Measurements from ENCODE around the gene ZNF558. TPM values are rescaled to one million over a fixed set of nuclear protein-coding genes. Genes with fewer than 3 reads are reported as not detected.
"Not testable (repeated sequence)": the region's sequence is repeated elsewhere in the genome, so short reads cannot be mapped to it uniquely, and the experiment has no call there.

Gene ZNF558
- total and polyA plus RNA-seq, 2 donors (not counting 3 experiments of a cell fraction or from before 2014, with no cell fraction given): 0.35 to 4.2 TPM

DNA sequence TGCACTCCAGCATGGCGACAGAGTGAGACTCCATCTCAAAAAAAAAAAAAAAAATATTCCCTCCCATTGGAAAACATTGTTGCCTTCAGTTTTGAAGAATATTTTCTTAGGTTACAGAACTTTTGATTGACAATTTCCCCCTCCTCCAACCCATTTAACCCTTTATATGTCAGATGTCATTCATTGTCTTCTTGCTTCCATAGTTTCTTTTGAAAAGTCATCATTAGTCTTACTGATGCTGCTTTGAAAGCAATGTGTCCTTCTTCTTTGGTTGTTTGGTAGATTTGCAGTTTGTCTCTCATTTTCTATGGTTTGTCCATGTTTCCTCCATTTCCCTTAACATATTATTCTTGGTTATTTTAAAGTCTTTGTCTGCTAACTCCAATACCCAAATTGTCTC lies 25.4 kb downstream of the ZNF558 start:
- no peak for DNase-seq (ENCODE audit: low read depth, low spot score)
- H3K4me2 ChIP-seq (ENCODE audit: insufficient read depth, low read length): no peak overlapping the region
- ChIA-PET CTCF (no interaction called here), POLR2A (no interaction called here)
- H2AFZ ChIP-seq (ENCODE audit: low read depth, low read length): no peak overlapping the region
- BruUV-seq (replicated peaks): no TSS peak
- H4K20me1 ChIP-seq (replicated peaks; ENCODE audit: control insufficient read depth, extremely low read depth, insufficient read depth, low read length): no peaks in the 10 kb centered on the region
- TF ChIP-seq POLR2AphosphoS5 (IDR thresholded peaks at IDR 0.05; ENCODE audit: insufficient read depth, low read depth, low read length): no peak
- TF ChIP-seq, protein P1, sequence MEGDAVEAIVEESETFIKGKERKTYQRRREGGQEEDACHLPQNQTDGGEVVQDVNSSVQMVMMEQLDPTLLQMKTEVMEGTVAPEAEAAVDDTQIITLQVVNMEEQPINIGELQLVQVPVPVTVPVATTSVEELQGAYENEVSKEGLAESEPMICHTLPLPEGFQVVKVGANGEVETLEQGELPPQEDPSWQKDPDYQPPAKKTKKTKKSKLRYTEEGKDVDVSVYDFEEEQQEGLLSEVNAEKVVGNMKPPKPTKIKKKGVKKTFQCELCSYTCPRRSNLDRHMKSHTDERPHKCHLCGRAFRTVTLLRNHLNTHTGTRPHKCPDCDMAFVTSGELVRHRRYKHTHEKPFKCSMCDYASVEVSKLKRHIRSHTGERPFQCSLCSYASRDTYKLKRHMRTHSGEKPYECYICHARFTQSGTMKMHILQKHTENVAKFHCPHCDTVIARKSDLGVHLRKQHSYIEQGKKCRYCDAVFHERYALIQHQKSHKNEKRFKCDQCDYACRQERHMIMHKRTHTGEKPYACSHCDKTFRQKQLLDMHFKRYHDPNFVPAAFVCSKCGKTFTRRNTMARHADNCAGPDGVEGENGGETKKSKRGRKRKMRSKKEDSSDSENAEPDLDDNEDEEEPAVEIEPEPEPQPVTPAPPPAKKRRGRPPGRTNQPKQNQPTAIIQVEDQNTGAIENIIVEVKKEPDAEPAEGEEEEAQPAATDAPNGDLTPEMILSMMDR (IDR thresholded peaks at IDR 0.05; ENCODE audit: extremely low read depth in 1 of 2, insufficient read depth in 1 of 2, low read depth in 1 of 2, low read length in 2 of 2): no peak
- TF ChIP-seq MAX (IDR thresholded peaks at IDR 0.05; ENCODE audit: insufficient read depth, insufficient read length): no peak
- TF ChIP-seq JUN (IDR thresholded peaks at IDR 0.05; ENCODE audit: borderline replicate concordance, insufficient read depth, insufficient read length, low read depth): no peak
- TF ChIP-seq EZH2 (IDR thresholded peaks at IDR 0.05; ENCODE audit: borderline replicate concordance, low read depth, low read length, severe bottlenecking): no peak
- no peak overlapping the region for H3K27ac ChIP-seq (ENCODE audit: insufficient read depth, low read depth, low read length)
- FAIRE-seq: no peak
- no peak overlapping the region for H3K9ac ChIP-seq (replicated peaks; ENCODE audit: extremely low read depth, insufficient read depth, low read length)
- intact Hi-C loops (cut with micrococcal nuclease): no loop called here
- H3K36me3 ChIP-seq (ENCODE audit: control insufficient read depth in 2 of 2, extremely low read depth in 1 of 2, insufficient read depth in 2 of 2, low read length in 2 of 2): no peaks in the 10 kb centered on the region
- no peaks in the 10 kb centered on the region for H3K27me3 ChIP-seq (ENCODE audit: control insufficient read depth in 2 of 2, insufficient read depth in 2 of 2, low read length in 2 of 2)
- H3K9me3 ChIP-seq (replicated peaks; ENCODE audit: control insufficient read depth, insufficient read depth, low read length): peaks cover 15% of the 10 kb centered on the region
- no peaks in the 10 kb centered on the region for H3K79me2 ChIP-seq (ENCODE audit: control insufficient read depth, insufficient read depth, low read length)
- H3K4me3 ChIP-seq (replicated peaks in 1 of 3; ENCODE audit: insufficient read depth in 1 of 3, low read depth in 1 of 3, low read length in 3 of 3): no peak overlapping the region
- no peaks in the 10 kb centered on the region for H3K9me1 ChIP-seq (replicated peaks; ENCODE audit: control insufficient read depth, extremely low read depth, insufficient read depth, low read length)
- dilution Hi-C loops (cut with MboI; ENCODE audit: extremely low pct_ligation_motif_present, low sequenced_read_pairs): no loop called here
- no peaks in the 10 kb centered on the region for H3K4me1 ChIP-seq (ENCODE audit: control insufficient read depth, extremely low read depth, insufficient read depth, low read length)

DNA sequence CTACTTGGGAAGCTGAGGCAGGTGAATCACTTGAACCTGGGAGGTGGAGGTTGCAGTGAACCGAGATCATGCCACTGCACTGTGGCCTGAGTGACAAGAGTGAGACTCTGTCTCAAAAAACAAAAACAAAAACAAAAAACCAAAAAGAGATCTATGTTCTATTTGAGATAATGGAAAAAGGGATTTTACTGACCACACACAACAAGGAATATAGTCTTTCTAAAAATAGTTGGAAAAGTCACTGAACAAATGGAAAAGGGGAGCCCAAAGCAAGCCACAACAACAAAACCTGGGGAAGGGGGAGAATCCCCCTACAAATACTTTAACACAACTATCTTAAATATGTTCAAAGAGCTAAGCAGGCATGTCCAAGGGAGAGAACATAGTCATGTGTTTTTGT lies 37.3 kb downstream of the ZNF558 start:
- H3K36me3 ChIP-seq (ENCODE audit: control insufficient read depth in 2 of 2, extremely low read depth in 1 of 2, insufficient read depth in 2 of 2, low read length in 2 of 2): no peaks in the 10 kb centered on the region
- H3K9ac ChIP-seq (replicated peaks; ENCODE audit: extremely low read depth, insufficient read depth, low read length): no peak overlapping the region
- ChIA-PET POLR2A (no interaction called here), CTCF (no interaction called here)
- H3K4me3 ChIP-seq (replicated peaks in 1 of 3; ENCODE audit: insufficient read depth in 1 of 3, low read depth in 1 of 3, low read length in 3 of 3): no peak overlapping the region
- H3K9me1 ChIP-seq (replicated peaks; ENCODE audit: control insufficient read depth, extremely low read depth, insufficient read depth, low read length): no peaks in the 10 kb centered on the region
- no peaks in the 10 kb centered on the region for H3K9me3 ChIP-seq (replicated peaks; ENCODE audit: control insufficient read depth, insufficient read depth, low read length)
- TF ChIP-seq POLR2AphosphoS5 (IDR thresholded peaks at IDR 0.05; ENCODE audit: insufficient read depth, low read depth, low read length): no peak
- no TSS peak for BruUV-seq (replicated peaks)
- dilution Hi-C loops (cut with MboI; ENCODE audit: extremely low pct_ligation_motif_present, low sequenced_read_pairs) (no loop called here), intact Hi-C loops (cut with micrococcal nuclease) (no loop called here)
- H3K27ac ChIP-seq (ENCODE audit: insufficient read depth, low read depth, low read length): no peak overlapping the region
- no peaks in the 10 kb centered on the region for H4K20me1 ChIP-seq (replicated peaks; ENCODE audit: control insufficient read depth, extremely low read depth, insufficient read depth, low read length)
- FAIRE-seq (no peak), DNase-seq (ENCODE audit: low read depth, low spot score) (no peak)
- H2AFZ ChIP-seq (ENCODE audit: low read depth, low read length): no peak overlapping the region
- H3K4me1 ChIP-seq (ENCODE audit: control insufficient read depth, extremely low read depth, insufficient read depth, low read length): no peaks in the 10 kb centered on the region
- H3K4me2 ChIP-seq (ENCODE audit: insufficient read depth, low read length): no peak overlapping the region
- H3K79me2 ChIP-seq (ENCODE audit: control insufficient read depth, insufficient read depth, low read length): no peaks in the 10 kb centered on the region
- no peaks in the 10 kb centered on the region for H3K27me3 ChIP-seq (ENCODE audit: control insufficient read depth in 2 of 2, insufficient read depth in 2 of 2, low read length in 2 of 2)

DNA sequence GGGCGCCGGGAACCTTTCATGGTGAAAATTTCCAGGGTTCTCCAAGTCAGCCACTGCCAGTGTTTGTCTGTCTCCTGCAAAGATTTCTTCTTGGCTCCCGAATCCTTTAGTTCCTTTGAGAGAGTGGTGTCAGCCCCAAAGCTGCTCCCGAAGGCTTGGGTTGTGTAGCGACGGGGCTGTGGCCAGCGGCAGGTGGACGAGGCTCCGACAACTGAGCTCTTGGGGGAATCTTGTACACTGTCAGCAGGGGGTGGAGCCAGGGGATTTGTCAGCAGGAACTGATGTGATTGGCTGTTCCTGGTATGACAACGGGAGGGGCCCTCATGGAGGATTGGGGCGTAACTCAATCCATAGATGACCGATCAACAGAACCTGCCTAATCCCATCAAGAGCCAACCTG lies 58.5 kb downstream of the ZNF558 start:
- H3K9ac ChIP-seq (replicated peaks; ENCODE audit: extremely low read depth, insufficient read depth, low read length); H3K4me3 ChIP-seq (replicated peaks in 1 of 3; ENCODE audit: insufficient read depth in 1 of 3, low read depth in 1 of 3, low read length in 3 of 3); BruUV-seq (replicated peaks); H3K9me3 ChIP-seq (replicated peaks; ENCODE audit: control insufficient read depth, insufficient read depth, low read length); H3K79me2 ChIP-seq (ENCODE audit: control insufficient read depth, insufficient read depth, low read length); H3K4me1 ChIP-seq (ENCODE audit: control insufficient read depth, extremely low read depth, insufficient read depth, low read length); H3K27ac ChIP-seq (ENCODE audit: insufficient read depth, low read depth, low read length); H3K27me3 ChIP-seq (ENCODE audit: control insufficient read depth in 2 of 2, insufficient read depth in 2 of 2, low read length in 2 of 2); H3K36me3 ChIP-seq (ENCODE audit: control insufficient read depth in 2 of 2, extremely low read depth in 1 of 2, insufficient read depth in 2 of 2, low read length in 2 of 2); intact Hi-C loops (cut with micrococcal nuclease); CTCF ChIA-PET; H4K20me1 ChIP-seq (replicated peaks; ENCODE audit: control insufficient read depth, extremely low read depth, insufficient read depth, low read length); POLR2A ChIA-PET; H3K9me1 ChIP-seq (replicated peaks; ENCODE audit: control insufficient read depth, extremely low read depth, insufficient read depth, low read length); H2AFZ ChIP-seq (ENCODE audit: low read depth, low read length); DNase-seq (ENCODE audit: low read depth, low spot score); H3K4me2 ChIP-seq (ENCODE audit: insufficient read depth, low read length); FAIRE-seq; dilution Hi-C loops (cut with MboI; ENCODE audit: extremely low pct_ligation_motif_present, low sequenced_read_pairs): not testable (repeated sequence)
